GM23338 (cell line): ENCODE measurements around the gene MPP7. TPM values are rescaled to one million over a fixed set of nuclear protein-coding genes. Genes with fewer than 3 reads are reported as not detected.

Experiments used
- ATAC-seq: fragments of 200-7000 bp; cut with Tn5 transposase; 3 replicates; pipeline ENCODE4 v1.9.1; 2020
- DNase-seq: peaks from one replicate; pipeline ENCODE4 v3.0.0-alpha.2; 2015; ENCODE audit warnings: low spot score
- H2AFZ ChIP-seq: fragments of 200-600 bp; sonication (generic); 2 replicates; pipeline ENCODE4 v1.8.0; 2016; ENCODE audit warnings: antibody characterized with exemption, mild to moderate bottlenecking, moderate library complexity
- H3F3A ChIP-seq: fragments of 200-600 bp; sonication (generic); replicated peaks from 2 replicates; pipeline ENCODE4 v1.8.0; 2017; ENCODE audit warnings: antibody characterized with exemption, mixed run types, low read depth
- H3K27ac ChIP-seq: fragments of 200-600 bp; sonication (generic); 2 replicates; pipeline ENCODE4 v1.6.1; 2016; ENCODE audit warnings: low read depth
- H3K27me3 ChIP-seq: fragments of 200-600 bp; sonication (generic); 2 replicates; pipeline ENCODE4 v1.8.0; 2016; ENCODE audit warnings: mild to moderate bottlenecking, mixed run types, moderate library complexity; ENCODE audit not compliant: insufficient read depth
- H3K36me3 ChIP-seq: fragments of 200-600 bp; sonication (generic); 2 replicates; pipeline ENCODE4 v1.8.0; 2016; ENCODE audit warnings: mild to moderate bottlenecking; ENCODE audit not compliant: insufficient read depth
- H3K4me1 ChIP-seq: fragments of 200-600 bp; sonication (generic); 2 replicates; pipeline ENCODE4 v1.8.0; 2016; ENCODE audit warnings: mild to moderate bottlenecking, moderate library complexity; ENCODE audit not compliant: insufficient read depth
- H3K4me2 ChIP-seq: fragments of 200-600 bp; sonication (generic); 2 replicates; pipeline ENCODE4 v1.7.1; 2017; ENCODE audit warnings: mixed run types
- H3K4me3 ChIP-seq: fragments of 200-600 bp; sonication (generic); 2 replicates; pipeline ENCODE4 v1.6.1; 2016; ENCODE audit warnings: mixed run types
- H3K79me2 ChIP-seq: fragments of 200-600 bp; sonication (generic); replicated peaks from 2 replicates; pipeline ENCODE4 v1.8.0; 2017; ENCODE audit warnings: mild to moderate bottlenecking; ENCODE audit not compliant: insufficient read depth
- H3K9me2 ChIP-seq: fragments of 200-600 bp; sonication (generic); 2 replicates; pipeline ENCODE4 v1.8.0; 2017; ENCODE audit not compliant: insufficient read depth
- H4K20me1 ChIP-seq: fragments of 200-600 bp; sonication (generic); replicated peaks from 2 replicates; pipeline ENCODE4 v1.8.0; 2017; ENCODE audit warnings: mild to moderate bottlenecking; ENCODE audit not compliant: insufficient read depth
- H3K27ac Mint-ChIP-seq: 2 replicates; pipeline ENCODE4 v1.8.0; 2020; ENCODE audit warnings: inconsistent platforms, mild to moderate bottlenecking, moderate library complexity, mixed read lengths
- H3K27me3 Mint-ChIP-seq: 3 replicates; pipeline ENCODE4 v1.8.0; 2022; ENCODE audit warnings: low read depth, mild to moderate bottlenecking, moderate library complexity, mixed read lengths, inconsistent platforms; ENCODE audit not compliant: insufficient read depth, poor library complexity
- H3K36me3 Mint-ChIP-seq: 3 replicates; pipeline ENCODE4 v1.8.0; 2021; ENCODE audit warnings: low read depth, mild to moderate bottlenecking, inconsistent platforms, moderate library complexity, mixed read lengths
- H3K4me1 Mint-ChIP-seq: 3 replicates; pipeline ENCODE4 v1.8.0; 2020; ENCODE audit warnings: mild to moderate bottlenecking, inconsistent platforms, mixed read lengths
- H3K4me3 Mint-ChIP-seq: 3 replicates; pipeline ENCODE4 v1.8.0; 2021; ENCODE audit warnings: moderate library complexity, mild to moderate bottlenecking, inconsistent platforms, mixed read lengths
- H3K9me3 Mint-ChIP-seq: 3 replicates; pipeline ENCODE4 v1.8.0; 2020; ENCODE audit warnings: moderate library complexity, mild to moderate bottlenecking, inconsistent platforms, mixed read lengths
- CREB1 ChIP-seq: fragments of 250-450 bp; sonication (Bioruptor Pico); IDR thresholded peaks from 2 replicates; pipeline ENCODE4 v1.5.0; 2020; ENCODE audit warnings: low read depth, mild to moderate bottlenecking, moderate library complexity
- EZH2 ChIP-seq: fragments of 200-600 bp; sonication (generic); IDR thresholded peaks from one replicate; pipeline ENCODE4 v1.8.0; 2017; ENCODE audit warnings: antibody characterized with exemption, mild to moderate bottlenecking, low read depth; ENCODE audit not compliant: unreplicated experiment
- EZH2phosphoT487 ChIP-seq: fragments of 200-600 bp; sonication (generic); IDR thresholded peaks from one replicate; pipeline ENCODE4 v1.8.1; 2018; ENCODE audit warnings: antibody characterized with exemption; ENCODE audit not compliant: unreplicated experiment
- NANOG ChIP-seq: IDR thresholded peaks from 2 replicates; pipeline ENCODE4 v1.6.1; 2016; ENCODE audit warnings: antibody characterized with exemption, borderline replicate concordance
- POLR2AphosphoS5 ChIP-seq: IDR thresholded peaks from 2 replicates; pipeline ENCODE4 v1.6.1; 2016; ENCODE audit warnings: antibody characterized with exemption, low read depth
- STAT1 ChIP-seq: IDR thresholded peaks from one replicate; pipeline ENCODE4 v1.6.1; 2016; ENCODE audit warnings: antibody characterized with exemption; ENCODE audit not compliant: unreplicated experiment
- ZNF114 ChIP-seq: fragments of 250-450 bp; sonication (Bioruptor Pico); IDR thresholded peaks from 2 replicates; pipeline ENCODE4 v1.5.0; 2020; ENCODE audit warnings: mild to moderate bottlenecking, moderate library complexity
- ZNF331 ChIP-seq: fragments of 250-450 bp; sonication (Bioruptor Pico); IDR thresholded peaks from 2 replicates; pipeline ENCODE4 v1.5.0; 2020; ENCODE audit warnings: low read depth, mild to moderate bottlenecking, moderate library complexity
- polyA plus RNA-seq: library from polyadenylated mRNA; unstranded; fragments of >200 nt; fragmentation: Nextera tagmentation; extraction: Ambion mirVana; gene quantifications from 2 replicates; pipeline ENCODE4 v1.2.1, GENCODE V29; 2016
- total RNA-seq: library from RNA; depleted of rRNA; stranded (reverse); fragments of >200 nt; shearing (Covaris generic); gene quantifications from 2 replicates; pipeline ENCODE4 v1.2.3, GENCODE V29; 2014
- TF ChIP-seq, protein P1 (sequence below): IDR thresholded peaks from one replicate; pipeline ENCODE4 v1.6.1; 2018; ENCODE audit warnings: antibody characterized with exemption; ENCODE audit not compliant: unreplicated experiment
- TF ChIP-seq, protein P2 (sequence below), 2 experiments: fragments of 200-600 bp in 1 of 2; sonication (generic) in 1 of 2; conservative IDR thresholded peaks; 2 replicates each; pipeline versions ENCODE4 v1.5.1 to v1.6.1; 2016 to 2017; ENCODE audit warnings: antibody characterized with exemption in 2 of 2, low read depth in 2 of 2, mild to moderate bottlenecking in 2 of 2, moderate library complexity in 1 of 2

The MPP7 gene
- total and polyA plus RNA-seq, 2 experiments from 2014 or later = 5.0 to 8.0 TPM

DNA sequence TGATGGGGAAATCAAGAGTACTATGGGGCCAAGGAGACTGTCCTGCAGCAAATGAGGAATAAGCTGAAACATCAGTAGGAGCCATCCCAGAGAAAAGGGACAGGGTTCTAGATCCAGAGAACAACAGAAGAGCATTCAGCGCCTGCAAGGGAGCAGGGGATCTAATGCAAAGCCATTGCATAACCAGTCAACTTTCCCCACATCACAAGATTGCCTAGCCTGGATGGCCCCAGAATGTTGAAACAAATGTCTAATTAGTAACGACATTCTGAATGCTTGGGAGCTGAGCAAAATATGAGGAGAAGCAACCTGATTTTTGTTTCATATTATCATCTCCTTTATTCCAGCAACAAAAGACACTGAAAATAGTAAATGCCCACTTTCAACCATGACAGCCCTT lies 2.7 kb upstream of the MPP7 start (continued):
- TF ChIP-seq, protein P1, sequence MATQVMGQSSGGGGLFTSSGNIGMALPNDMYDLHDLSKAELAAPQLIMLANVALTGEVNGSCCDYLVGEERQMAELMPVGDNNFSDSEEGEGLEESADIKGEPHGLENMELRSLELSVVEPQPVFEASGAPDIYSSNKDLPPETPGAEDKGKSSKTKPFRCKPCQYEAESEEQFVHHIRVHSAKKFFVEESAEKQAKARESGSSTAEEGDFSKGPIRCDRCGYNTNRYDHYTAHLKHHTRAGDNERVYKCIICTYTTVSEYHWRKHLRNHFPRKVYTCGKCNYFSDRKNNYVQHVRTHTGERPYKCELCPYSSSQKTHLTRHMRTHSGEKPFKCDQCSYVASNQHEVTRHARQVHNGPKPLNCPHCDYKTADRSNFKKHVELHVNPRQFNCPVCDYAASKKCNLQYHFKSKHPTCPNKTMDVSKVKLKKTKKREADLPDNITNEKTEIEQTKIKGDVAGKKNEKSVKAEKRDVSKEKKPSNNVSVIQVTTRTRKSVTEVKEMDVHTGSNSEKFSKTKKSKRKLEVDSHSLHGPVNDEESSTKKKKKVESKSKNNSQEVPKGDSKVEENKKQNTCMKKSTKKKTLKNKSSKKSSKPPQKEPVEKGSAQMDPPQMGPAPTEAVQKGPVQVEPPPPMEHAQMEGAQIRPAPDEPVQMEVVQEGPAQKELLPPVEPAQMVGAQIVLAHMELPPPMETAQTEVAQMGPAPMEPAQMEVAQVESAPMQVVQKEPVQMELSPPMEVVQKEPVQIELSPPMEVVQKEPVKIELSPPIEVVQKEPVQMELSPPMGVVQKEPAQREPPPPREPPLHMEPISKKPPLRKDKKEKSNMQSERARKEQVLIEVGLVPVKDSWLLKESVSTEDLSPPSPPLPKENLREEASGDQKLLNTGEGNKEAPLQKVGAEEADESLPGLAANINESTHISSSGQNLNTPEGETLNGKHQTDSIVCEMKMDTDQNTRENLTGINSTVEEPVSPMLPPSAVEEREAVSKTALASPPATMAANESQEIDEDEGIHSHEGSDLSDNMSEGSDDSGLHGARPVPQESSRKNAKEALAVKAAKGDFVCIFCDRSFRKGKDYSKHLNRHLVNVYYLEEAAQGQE = no peak
- TF ChIP-seq NANOG (no peak), ZNF331 (CRISPR knock-in tag) (no peak)

DNA sequence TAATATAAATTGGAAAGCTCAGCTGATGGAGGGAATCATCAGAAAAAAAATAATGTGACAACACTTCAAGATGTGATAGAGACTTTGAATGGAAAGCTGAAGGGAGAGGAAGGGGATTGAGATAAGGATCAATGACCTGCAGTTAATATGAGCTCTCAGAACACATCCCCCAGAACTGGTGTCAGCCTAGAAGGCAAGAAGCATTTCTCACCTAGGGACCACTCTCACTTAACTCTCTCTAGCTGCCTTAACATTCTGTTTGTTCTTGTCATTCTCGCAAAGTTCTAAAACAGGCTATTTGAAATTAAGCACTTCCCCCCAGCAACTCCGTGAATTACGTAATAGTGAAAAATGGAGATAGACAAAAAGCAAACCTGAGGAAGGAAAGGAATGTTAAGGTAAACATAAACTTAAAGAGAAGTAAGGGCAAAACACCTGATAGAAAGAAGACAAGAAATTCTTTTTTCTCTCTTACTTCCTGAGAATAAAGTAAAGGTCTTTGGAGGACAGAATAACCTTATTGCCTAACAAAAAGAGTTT lies 1.2 kb upstream of the MPP7 start:
- Histone ChIP-seq H2AFZ (no peak overlapping the region), H3K27me3 (no peaks in the 10 kb centered on the region), H3K79me2 (peaks cover 9% of the 10 kb centered on the region; the same call in 1 of the 2 replicates), H3K9me2 (no peaks in the 10 kb centered on the region), H3K36me3 (no peaks in the 10 kb centered on the region), H3K27ac (no peak overlapping the region), H4K20me1 (0 out of 2 replicates have a peak, but pooled peaks cover 3% of the 10 kb centered on the region), H3K4me1 (peaks cover 17% of the 10 kb centered on the region), H3K4me3 (peak overlapping the region; percentile 66), H3F3A (no peaks in the 10 kb centered on the region), H3K4me2 (peak overlapping the region; percentile 78)
- DNase-seq = no peak
- H3K27me3 Mint-ChIP-seq = no peaks in the 10 kb centered on the region
- peaks cover 21% of the 10 kb centered on the region for H3K4me1 Mint-ChIP-seq
- H3K4me3 Mint-ChIP-seq = peak overlapping the region; percentile 92
- no peak overlapping the region for H3K27ac Mint-ChIP-seq
- H3K36me3 Mint-ChIP-seq = no peaks in the 10 kb centered on the region
- H3K9me3 Mint-ChIP-seq = no peaks in the 10 kb centered on the region
- no peak for ATAC-seq
- TF ChIP-seq ZNF331 (CRISPR knock-in tag) = no peak
- no peak for TF ChIP-seq STAT1
- TF ChIP-seq ZNF114 (CRISPR knock-in tag) = no peak
- no peak for TF ChIP-seq EZH2
- TF ChIP-seq, protein P1 = no peak
- no peak for TF ChIP-seq EZH2phosphoT487
- no peak for TF ChIP-seq CREB1 (CRISPR knock-in tag)
- no peak for TF ChIP-seq POLR2AphosphoS5
- TF ChIP-seq, protein P2, sequence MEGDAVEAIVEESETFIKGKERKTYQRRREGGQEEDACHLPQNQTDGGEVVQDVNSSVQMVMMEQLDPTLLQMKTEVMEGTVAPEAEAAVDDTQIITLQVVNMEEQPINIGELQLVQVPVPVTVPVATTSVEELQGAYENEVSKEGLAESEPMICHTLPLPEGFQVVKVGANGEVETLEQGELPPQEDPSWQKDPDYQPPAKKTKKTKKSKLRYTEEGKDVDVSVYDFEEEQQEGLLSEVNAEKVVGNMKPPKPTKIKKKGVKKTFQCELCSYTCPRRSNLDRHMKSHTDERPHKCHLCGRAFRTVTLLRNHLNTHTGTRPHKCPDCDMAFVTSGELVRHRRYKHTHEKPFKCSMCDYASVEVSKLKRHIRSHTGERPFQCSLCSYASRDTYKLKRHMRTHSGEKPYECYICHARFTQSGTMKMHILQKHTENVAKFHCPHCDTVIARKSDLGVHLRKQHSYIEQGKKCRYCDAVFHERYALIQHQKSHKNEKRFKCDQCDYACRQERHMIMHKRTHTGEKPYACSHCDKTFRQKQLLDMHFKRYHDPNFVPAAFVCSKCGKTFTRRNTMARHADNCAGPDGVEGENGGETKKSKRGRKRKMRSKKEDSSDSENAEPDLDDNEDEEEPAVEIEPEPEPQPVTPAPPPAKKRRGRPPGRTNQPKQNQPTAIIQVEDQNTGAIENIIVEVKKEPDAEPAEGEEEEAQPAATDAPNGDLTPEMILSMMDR (conservative IDR thresholded peaks at IDR 0.05; ENCODE audit: low read depth in 2 of 2) = no peak
